ENCODE measurements around the gene GRK5.

Gene GRK5

GRCh38 chr10:119480667-119481066 is 273.3 kb downstream of the GRK5 start:
- DNase-seq (ENCODE audit: low read depth in 2 of 2) = no peak

DNA sequence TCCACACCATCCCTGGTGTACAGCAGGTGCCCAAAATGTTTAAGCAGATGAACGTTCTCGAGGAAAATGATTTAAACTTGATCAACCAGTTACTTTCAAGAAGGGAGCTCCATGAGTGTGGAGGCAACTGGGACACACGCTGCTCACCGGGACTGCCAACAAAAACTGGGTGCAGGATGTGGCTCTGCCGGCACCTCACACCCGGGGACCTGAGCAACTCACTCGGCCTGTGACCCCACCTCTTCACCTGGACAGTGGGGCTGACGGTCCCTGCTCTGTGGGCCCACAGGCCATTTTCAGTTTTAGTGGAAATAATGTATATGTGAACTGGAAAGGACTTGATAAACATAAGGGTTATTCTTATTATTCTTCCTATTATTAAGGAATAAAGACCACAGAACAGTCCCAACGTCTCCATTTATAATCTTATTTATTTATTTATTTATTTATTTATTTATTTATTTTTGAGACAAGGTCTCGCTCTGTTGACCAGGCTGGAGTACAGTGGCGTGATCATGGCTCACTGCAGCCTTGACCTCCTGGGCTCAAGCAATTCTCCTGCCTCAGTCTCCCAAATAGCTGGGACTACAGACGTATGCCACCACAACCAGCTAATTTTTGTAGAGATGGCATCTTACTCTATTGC is 274.5 kb downstream of the GRK5 start:
- no peak for DNase-seq (ENCODE audit: low read depth in 2 of 2)

DNA sequence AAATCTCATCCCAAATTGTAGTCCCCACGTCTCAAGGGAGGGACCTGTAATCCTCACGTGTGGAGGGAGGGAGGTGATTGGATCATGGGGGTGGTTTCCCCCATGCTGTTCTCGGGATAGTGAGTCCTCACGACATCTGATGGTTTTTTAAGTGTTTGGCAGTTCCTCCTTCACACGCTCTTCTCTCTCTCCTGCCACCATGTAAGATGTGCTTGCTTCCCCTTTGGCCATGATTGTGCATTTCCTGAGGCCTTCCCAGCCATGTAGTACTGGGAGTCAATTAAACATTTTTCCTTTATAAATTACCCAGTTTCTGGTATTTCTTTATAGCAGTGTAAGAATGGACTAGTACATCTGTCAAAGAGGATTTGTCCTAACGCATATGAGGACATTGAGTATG is 275.6 kb downstream of the GRK5 start:
- DNase-seq (ENCODE audit: low read depth in 2 of 2) = no peak

GRCh38 chr10:119483839-119484238 is 276.5 kb downstream of the GRK5 start:
- no peak for DNase-seq (ENCODE audit: low read depth in 2 of 2)

- no peak for DNase-seq (ENCODE audit: low read depth in 2 of 2)
Observed at GRCh38 chr10:119488675-119489074, 281.3 kb downstream of the GRK5 start.

DNA sequence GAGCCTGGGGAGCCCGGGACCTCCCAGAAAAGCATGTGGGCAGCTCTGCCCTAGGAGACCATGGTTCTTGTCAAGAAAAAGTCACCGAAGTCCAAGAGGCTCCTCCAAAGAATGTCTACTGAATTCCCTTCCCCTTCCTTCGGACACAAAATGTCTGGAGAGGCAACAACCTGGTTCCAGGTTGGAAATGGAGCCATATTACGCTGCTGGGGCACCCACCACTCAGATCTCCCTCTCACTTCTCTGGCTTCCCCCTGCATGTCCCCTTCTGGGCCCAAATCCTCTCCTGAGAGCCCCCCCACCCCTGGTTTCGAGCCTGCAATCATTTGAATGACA is 282.6 kb downstream of the GRK5 start:
- no peak for DNase-seq (ENCODE audit: low read depth in 2 of 2)

- no peak for DNase-seq (ENCODE audit: low read depth in 2 of 2)
Observed at GRCh38 chr10:119491966-119492757, 284.8 kb downstream of the GRK5 start.

DNA sequence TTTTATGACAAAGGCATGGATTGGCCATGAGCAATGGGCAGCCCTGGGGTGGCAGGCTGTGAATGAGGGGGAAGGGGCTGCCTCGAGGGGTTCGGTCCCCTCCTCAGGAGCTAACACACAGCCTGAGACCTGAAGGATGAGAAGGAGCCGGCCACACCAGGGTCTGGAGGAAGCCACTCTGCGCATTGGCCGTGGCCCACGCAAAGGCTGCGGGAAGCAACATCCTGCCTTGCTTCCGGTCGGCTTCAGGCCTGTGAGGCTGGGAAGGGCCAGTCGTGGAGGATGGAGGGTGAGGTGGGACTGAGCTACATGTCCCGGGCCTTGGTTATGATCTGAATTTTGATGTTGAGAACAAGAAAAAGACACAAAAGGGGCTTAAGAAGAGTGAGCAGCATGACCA is 285.8 kb downstream of the GRK5 start:
- no peak for DNase-seq (ENCODE audit: low read depth in 2 of 2)

GRCh38 chr10:119494236-119495020 is 287.1 kb downstream of the GRK5 start:
- no peak for DNase-seq (ENCODE audit: low read depth in 2 of 2)

GRCh38 chr10:119495021-119495505 is 287.7 kb downstream of the GRK5 start:
- no peak for DNase-seq (ENCODE audit: low read depth in 2 of 2)

DNA sequence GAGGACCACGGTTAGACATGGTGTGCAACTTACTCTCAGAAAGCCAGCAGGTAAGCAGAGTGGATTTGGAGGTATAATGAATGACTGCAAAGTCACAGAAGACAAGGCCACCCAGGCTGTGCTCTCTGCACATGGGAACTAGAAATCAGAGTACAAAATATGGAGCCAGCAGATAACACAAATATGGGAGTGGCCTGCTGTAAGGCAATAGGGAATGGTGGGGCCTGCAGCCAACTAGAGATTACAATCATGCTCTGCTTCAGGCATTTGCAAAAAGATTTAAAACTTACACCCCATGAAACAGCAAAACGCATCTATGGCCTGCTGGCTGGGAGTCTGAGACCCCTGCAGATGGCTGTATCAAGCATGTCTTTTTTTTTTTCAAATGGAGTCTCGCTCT is 288.2 kb downstream of the GRK5 start:
- DNase-seq (ENCODE audit: low read depth in 2 of 2) = no peak

DNA sequence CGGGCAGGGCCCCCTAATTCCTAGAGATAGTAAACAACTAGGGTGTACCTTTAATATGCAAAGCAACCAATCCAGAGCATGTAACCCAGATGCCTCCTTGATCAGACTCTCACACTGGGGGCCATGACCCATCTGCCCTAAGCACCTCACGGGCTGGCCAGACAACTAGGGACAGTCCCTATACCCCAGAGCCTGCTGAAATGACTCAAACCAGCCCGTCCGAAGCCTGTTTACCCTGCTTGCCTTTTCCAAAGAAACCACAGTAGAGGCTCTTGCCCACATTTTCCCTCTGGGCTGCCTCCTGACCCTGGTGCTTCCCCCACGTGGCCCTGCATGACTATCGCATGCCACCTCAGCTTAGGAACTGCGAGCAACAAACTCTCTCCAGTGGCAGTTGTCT is 288.9 kb downstream of the GRK5 start:
- no peak for DNase-seq (ENCODE audit: low read depth in 2 of 2)

GRCh38 chr10:119497243-119497642 is 289.9 kb downstream of the GRK5 start:
- DNase-seq (ENCODE audit: low read depth in 2 of 2) = no peak

DNA sequence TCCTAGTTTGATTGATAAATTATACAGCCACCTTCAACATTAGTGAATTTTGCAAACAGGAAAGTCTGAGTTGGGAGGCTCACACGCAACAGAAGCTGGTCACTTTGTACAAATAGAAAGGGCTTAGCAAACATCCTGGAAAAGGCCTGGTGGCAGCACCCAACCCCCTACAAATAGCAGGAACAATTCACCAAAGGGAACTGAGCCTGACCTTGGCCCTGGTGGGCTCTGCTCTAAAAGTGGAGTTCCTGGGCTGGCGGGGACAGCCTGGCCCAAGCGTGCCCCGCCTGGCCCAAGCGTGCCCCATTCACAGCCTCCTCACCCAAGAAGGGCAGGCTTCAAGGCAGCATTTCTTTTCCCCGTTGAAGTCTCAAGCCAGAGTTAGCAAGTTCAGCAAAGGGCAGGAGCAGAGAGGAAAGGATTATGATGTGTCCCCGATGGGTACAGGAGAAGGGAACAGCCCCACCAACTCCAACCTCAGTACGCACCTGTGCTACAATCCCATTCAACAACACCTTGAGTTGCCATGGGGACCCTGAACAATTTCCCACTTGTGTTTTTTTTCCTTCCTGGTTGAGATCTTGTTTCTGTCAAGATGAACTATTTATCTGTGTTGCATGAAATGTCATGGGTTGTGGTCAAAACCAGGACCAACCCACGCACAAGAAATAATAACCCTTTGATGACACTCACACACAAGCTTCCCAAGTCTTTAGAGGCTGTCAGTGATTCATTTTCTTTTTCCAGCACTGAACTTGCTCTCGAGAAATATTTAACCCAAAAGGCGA is 291.7 kb downstream of the GRK5 start:
- DNase-seq (ENCODE audit: low read depth in 2 of 2) = no peak

DNA sequence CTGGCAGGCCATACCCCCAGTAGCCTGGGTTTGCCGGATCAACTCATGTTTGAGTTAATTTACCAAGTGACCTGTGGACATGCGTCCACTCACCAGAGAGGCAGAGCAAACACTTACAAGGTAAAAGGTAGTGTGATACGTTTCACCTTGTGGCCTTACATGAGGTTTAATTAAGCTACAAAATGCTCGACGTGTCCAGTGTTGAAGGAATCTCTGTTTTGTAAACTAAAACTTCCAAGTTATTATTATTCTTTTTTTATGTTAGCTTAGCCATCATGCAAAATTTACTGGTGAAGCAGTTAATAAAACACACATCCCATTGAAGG is 292.3 kb downstream of the GRK5 start:
- no peak for DNase-seq (ENCODE audit: low read depth in 2 of 2)

- DNase-seq (ENCODE audit: low read depth in 2 of 2) = no peak
Observed at GRCh38 chr10:119500123-119500795, 292.9 kb downstream of the GRK5 start.

- no peak for DNase-seq (ENCODE audit: low read depth in 2 of 2)
Observed at GRCh38 chr10:119500821-119501220, 293.4 kb downstream of the GRK5 start.

DNA sequence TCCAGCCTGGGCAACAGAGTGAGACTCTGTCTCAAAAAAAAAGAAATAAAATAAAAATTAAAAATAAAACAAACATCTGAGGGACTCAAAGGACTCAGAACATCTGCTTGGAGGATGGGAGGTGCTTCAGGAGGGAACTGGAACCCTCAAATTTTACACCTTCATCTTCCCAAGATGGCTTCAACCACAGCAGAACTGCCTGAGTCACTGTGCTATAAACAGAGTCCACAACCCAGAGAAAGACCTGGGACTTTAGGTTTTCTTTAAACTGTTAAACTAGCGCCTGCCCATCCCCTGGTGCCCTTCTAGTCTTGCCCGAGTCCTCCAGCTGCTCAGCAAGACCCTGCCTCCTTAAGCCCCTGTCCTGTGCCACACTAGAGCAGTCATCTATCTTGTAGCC is 294.3 kb downstream of the GRK5 start:
- no peak for DNase-seq (ENCODE audit: low read depth in 2 of 2)

DNA sequence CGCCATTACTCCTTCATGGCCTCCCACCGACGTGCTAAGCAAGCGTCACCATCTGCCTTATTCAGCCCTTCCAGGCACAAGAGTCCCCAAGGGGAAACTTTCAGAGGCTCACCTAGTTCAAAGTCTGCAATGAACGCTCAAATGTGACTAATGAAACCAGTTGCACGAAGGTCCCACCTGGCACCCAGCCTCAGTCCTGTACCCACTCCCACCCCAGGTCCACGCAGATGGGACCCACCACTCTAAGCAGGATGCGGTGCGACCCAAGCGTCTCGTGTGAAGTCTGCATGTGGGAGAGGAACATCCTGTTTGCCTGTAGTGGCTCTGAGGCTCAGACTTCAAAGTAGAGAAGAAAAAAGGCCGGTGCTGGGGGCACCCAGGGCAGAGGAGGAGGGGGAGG is 294.8 kb downstream of the GRK5 start:
- DNase-seq (ENCODE audit: low read depth in 2 of 2) = peak; percentile 66 to 71

GRCh38 chr10:119502618-119503155 is 295.3 kb downstream of the GRK5 start:
- no peak for DNase-seq (ENCODE audit: low read depth in 2 of 2)

- DNase-seq (ENCODE audit: low read depth in 2 of 2) = no peak
Observed at GRCh38 chr10:119503821-119504220, 296.4 kb downstream of the GRK5 start.
